GM23338 (cell line): Measurements from ENCODE around the gene PEDS1.

Experiments
- CREB1 ChIP-seq: fragments of 250-450 bp; sonication (Bioruptor Pico); IDR thresholded peaks from 2 replicates; pipeline ENCODE4 v1.5.0; 2020; ENCODE audit warnings: low read depth, mild to moderate bottlenecking, moderate library complexity
- ETS1 ChIP-seq: IDR thresholded peaks from 2 replicates; pipeline ENCODE4 v1.6.1; 2016; ENCODE audit warnings: antibody characterized with exemption
- EZH2 ChIP-seq: fragments of 200-600 bp; sonication (generic); IDR thresholded peaks from one replicate; pipeline ENCODE4 v1.8.0; 2017; ENCODE audit warnings: antibody characterized with exemption, mild to moderate bottlenecking, low read depth; ENCODE audit not compliant: unreplicated experiment
- EZH2phosphoT487 ChIP-seq: fragments of 200-600 bp; sonication (generic); IDR thresholded peaks from one replicate; pipeline ENCODE4 v1.8.1; 2018; ENCODE audit warnings: antibody characterized with exemption; ENCODE audit not compliant: unreplicated experiment
- JUNB ChIP-seq: IDR thresholded peaks from one replicate; pipeline ENCODE4 v1.6.1; 2016; ENCODE audit warnings: antibody characterized with exemption; ENCODE audit not compliant: unreplicated experiment
- NANOG ChIP-seq: IDR thresholded peaks from 2 replicates; pipeline ENCODE4 v1.6.1; 2016; ENCODE audit warnings: antibody characterized with exemption, borderline replicate concordance
- POLR2AphosphoS5 ChIP-seq: IDR thresholded peaks from 2 replicates; pipeline ENCODE4 v1.6.1; 2016; ENCODE audit warnings: antibody characterized with exemption, low read depth
- REST ChIP-seq: IDR thresholded peaks from one replicate; pipeline ENCODE4 v1.6.1; 2018; ENCODE audit warnings: antibody characterized with exemption; ENCODE audit not compliant: unreplicated experiment
- STAT1 ChIP-seq: IDR thresholded peaks from one replicate; pipeline ENCODE4 v1.6.1; 2016; ENCODE audit warnings: antibody characterized with exemption; ENCODE audit not compliant: unreplicated experiment
- ZNF114 ChIP-seq: fragments of 250-450 bp; sonication (Bioruptor Pico); IDR thresholded peaks from 2 replicates; pipeline ENCODE4 v1.5.0; 2020; ENCODE audit warnings: mild to moderate bottlenecking, moderate library complexity
- ZNF331 ChIP-seq: fragments of 250-450 bp; sonication (Bioruptor Pico); IDR thresholded peaks from 2 replicates; pipeline ENCODE4 v1.5.0; 2020; ENCODE audit warnings: low read depth, mild to moderate bottlenecking, moderate library complexity
- ZNF462 ChIP-seq: fragments of 250-450 bp; sonication (Bioruptor Pico); IDR thresholded peaks from 2 replicates; pipeline ENCODE4 v1.5.0; 2020; ENCODE audit warnings: mild to moderate bottlenecking, moderate library complexity
- TF ChIP-seq, protein P1 (sequence below), 2 experiments: fragments of 200-600 bp in 1 of 2; sonication (generic) in 1 of 2; conservative IDR thresholded peaks; 2 replicates each; pipeline versions ENCODE4 v1.5.1 to v1.6.1; 2016 to 2017; ENCODE audit warnings: antibody characterized with exemption in 2 of 2, low read depth in 2 of 2, mild to moderate bottlenecking in 2 of 2, moderate library complexity in 1 of 2

- TF ChIP-seq, protein P1, sequence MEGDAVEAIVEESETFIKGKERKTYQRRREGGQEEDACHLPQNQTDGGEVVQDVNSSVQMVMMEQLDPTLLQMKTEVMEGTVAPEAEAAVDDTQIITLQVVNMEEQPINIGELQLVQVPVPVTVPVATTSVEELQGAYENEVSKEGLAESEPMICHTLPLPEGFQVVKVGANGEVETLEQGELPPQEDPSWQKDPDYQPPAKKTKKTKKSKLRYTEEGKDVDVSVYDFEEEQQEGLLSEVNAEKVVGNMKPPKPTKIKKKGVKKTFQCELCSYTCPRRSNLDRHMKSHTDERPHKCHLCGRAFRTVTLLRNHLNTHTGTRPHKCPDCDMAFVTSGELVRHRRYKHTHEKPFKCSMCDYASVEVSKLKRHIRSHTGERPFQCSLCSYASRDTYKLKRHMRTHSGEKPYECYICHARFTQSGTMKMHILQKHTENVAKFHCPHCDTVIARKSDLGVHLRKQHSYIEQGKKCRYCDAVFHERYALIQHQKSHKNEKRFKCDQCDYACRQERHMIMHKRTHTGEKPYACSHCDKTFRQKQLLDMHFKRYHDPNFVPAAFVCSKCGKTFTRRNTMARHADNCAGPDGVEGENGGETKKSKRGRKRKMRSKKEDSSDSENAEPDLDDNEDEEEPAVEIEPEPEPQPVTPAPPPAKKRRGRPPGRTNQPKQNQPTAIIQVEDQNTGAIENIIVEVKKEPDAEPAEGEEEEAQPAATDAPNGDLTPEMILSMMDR (conservative IDR thresholded peaks at IDR 0.05; ENCODE audit: low read depth in 2 of 2) = no peak
- TF ChIP-seq CREB1 = no peak
- no peak for TF ChIP-seq EZH2
- TF ChIP-seq NANOG = no peak
- no peak for TF ChIP-seq POLR2AphosphoS5
- TF ChIP-seq REST = no peak
- TF ChIP-seq ETS1 = no peak
- no peak for TF ChIP-seq JUNB
- TF ChIP-seq EZH2phosphoT487 = no peak
- no peak for TF ChIP-seq STAT1
- TF ChIP-seq ZNF114 = no peak
- no peak for TF ChIP-seq ZNF331 (CRISPR knock-in tag)
- no peak for TF ChIP-seq ZNF462 (CRISPR knock-in tag)
These were observed 27.8 kb upstream of the PEDS1 start for GRCh38 chr20:50181344-50181743.
